ENCODE data around the gene DNAJC6.

DNA sequence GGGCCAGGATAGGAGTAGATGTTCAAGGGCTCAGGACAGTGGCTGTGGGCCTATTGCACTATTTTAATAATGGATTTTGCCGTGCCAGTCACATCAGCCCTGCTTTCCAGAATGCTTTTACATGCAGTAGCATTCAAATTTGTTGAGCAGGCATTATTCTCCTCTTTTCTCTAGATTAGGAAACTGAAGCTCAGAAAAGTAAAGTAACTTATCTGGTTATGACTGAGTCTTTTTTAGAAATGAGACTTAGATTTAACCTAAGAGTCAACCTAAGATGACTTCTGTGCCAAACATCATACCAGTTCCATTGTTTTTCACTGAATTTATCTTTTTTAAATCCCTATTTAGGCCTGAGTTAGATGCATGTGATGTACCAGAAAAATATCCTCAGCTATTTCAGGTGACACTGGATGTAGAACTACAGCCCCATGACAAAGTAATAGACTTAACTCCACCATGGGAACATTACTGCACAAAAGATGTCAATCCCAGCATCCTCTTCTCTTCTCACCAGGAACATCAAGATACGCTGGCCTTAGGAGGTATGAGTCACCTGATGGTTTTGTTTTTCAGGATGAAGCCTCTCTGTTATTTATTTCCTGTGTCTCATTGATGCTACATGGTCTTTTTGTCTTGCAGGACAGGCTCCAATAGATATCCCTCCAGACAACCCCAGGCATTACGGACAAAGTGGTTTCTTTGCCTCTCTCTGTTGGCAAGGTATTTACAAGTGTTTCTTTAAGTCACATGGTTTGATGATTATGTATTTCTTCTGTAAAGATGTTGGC is 79.8 kb downstream of the DNAJC6 start:
- TF ChIP-seq CTCF (IDR thresholded peaks at IDR 0.05) (no peak), POLR2A (IDR thresholded peaks at IDR 0.05) (no peak)
